D721Med (cell line): ENCODE data around the gene MSI2.

Experiments used
- DNase-seq: peaks from one replicate; pipeline ENCODE4 v3.0.0; 2011; ENCODE audit warnings: low spot score; ENCODE audit not compliant: insufficient read length
- FAIRE-seq: peaks from 2 replicates; lab custom pipeline; 2011; peaks lifted over from hg19 to GRCh38; lab: Jason Lieb, UNC
- TF ChIP-seq, protein P1 (sequence below): IDR thresholded peaks from 2 replicates; pipeline ENCODE4 v1.5.1; 2012; ENCODE audit warnings: mild to moderate bottlenecking, control low read depth; ENCODE audit not compliant: insufficient read depth; ENCODE audit errors: missing control alignments

Gene MSI2

GRCh38 chr17:57691939-57692338 lies 435.6 kb downstream of the MSI2 start:
- DNase-seq (no peak), FAIRE-seq (no peak)
- TF ChIP-seq, protein P1, sequence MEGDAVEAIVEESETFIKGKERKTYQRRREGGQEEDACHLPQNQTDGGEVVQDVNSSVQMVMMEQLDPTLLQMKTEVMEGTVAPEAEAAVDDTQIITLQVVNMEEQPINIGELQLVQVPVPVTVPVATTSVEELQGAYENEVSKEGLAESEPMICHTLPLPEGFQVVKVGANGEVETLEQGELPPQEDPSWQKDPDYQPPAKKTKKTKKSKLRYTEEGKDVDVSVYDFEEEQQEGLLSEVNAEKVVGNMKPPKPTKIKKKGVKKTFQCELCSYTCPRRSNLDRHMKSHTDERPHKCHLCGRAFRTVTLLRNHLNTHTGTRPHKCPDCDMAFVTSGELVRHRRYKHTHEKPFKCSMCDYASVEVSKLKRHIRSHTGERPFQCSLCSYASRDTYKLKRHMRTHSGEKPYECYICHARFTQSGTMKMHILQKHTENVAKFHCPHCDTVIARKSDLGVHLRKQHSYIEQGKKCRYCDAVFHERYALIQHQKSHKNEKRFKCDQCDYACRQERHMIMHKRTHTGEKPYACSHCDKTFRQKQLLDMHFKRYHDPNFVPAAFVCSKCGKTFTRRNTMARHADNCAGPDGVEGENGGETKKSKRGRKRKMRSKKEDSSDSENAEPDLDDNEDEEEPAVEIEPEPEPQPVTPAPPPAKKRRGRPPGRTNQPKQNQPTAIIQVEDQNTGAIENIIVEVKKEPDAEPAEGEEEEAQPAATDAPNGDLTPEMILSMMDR: no peak

GRCh38 chr17:57692770-57693169 lies 436.4 kb downstream of the MSI2 start:
- TF ChIP-seq, protein P1: no peak
- FAIRE-seq: no peak

GRCh38 chr17:57694051-57694450 lies 437.7 kb downstream of the MSI2 start:
- no peak for FAIRE-seq
- no peak for DNase-seq
- TF ChIP-seq, protein P1: no peak

More at GRCh38 chr17:57692770-57693169, 436.4 kb downstream of the MSI2 start:
- DNase-seq: no peak

DNA sequence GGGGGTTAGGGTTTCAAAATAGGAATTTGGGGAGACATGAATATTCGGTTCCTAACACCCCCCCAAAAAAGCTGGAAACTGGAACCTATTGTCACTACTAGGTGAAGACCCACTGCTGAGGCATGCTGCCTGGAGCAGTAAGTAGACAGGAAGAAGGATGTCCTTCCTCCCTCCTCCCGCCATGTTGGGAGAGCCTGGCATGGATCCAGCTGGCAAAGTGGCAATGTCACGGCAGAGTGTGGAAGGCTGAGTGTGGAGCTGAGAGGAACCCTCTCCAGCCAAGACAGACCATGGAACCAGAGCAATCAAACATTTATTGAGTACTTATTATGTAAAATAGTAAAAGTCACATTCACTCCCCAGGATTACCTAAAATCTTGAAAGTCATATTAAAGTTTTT lies 439.7 kb downstream of the MSI2 start:
- no peak for FAIRE-seq
- no peak for DNase-seq
- TF ChIP-seq, protein P1: no peak

- FAIRE-seq (no peak), DNase-seq (no peak)
- TF ChIP-seq, protein P1: no peak
These were observed 440.9 kb downstream of the MSI2 start for GRCh38 chr17:57697197-57697596.

- FAIRE-seq: no peak
- DNase-seq: no peak
These were observed 441.8 kb downstream of the MSI2 start for GRCh38 chr17:57697891-57698711.

GRCh38 chr17:57699751-57700219 lies 443.5 kb downstream of the MSI2 start:
- FAIRE-seq (no peak), DNase-seq (no peak)
- TF ChIP-seq, protein P1: no peak

More at GRCh38 chr17:57697891-57698711, 441.8 kb downstream of the MSI2 start:
- TF ChIP-seq, protein P1: no peak
